Activated CD8-positive, alpha-beta memory T cell treated with anti-CD3 and anti-CD28 coated beads for 4 hours (primary cell): ENCODE data around the gene SORL1.
A peak's percentile ranks its signal among the peaks of the same experiment; 100 is the strongest.
"Not testable (repeated sequence)": the region's sequence is repeated elsewhere in the genome, so short reads cannot be mapped to it uniquely, and the experiment has no call there.

Source experiments
- DNase-seq, 2 donors: peaks; one replicate each; pipeline ENCODE4 v3.0.0-alpha.2; 2020; ENCODE audit warnings: low read depth in 2 of 2

Gene SORL1

GRCh38 chr11:121451986-121452608 lies at the start of gene SORL1:
TSS of gene SORL1 (plus strand) at chr11:121452314. CDS start at chr11:121452332, 18 bp downstream.
- peak in 1 of 2 donors; percentile 41 for DNase-seq

DNA sequence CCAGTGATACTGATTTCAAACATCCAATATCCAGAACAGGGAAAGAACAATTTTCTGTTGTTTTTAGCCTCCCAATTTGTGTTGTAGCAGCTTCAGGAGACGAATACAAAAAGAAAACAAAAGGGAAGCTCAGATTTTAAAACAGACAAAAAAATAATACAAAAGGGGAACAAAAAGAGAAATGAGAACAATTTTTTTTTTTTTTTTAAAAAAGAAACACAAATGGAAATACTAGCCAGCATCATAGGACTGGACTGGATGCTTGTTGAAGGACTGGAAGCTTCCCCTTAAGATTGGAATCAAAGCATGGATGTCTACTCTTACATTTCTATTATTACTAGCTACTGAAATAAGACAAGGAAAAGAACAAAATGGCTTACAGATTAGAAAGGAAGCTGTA lies 46.5 kb upstream of the SORL1 start:
- no peak for DNase-seq

GRCh38 chr11:121406291-121406690 lies 45.8 kb upstream of the SORL1 start:
- DNase-seq, result no peak

GRCh38 chr11:121408830-121409229 lies 43.3 kb upstream of the SORL1 start:
- DNase-seq, result no peak

GRCh38 chr11:121410041-121410440 lies 42.1 kb upstream of the SORL1 start:
- not testable (repeated sequence) for DNase-seq

DNA sequence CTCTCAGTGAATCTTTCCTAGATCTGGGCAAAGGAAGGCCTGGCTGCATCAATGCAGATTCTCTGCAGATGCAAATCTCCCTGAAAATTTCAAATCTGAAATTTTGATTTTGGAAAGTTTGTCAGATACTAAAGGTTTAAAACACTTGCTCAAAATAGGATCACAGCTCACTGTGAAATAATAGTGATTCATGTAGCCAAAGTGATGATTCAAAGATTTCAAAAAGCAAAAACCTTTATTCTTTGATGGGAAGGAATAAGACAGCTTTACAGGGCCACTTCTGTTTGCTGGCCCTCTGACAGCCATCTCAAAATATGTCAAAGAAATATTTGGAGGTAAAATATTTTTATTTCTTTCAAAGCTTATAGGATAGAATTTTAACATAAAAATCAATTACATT lies 40.8 kb upstream of the SORL1 start:
- DNase-seq, result not testable (repeated sequence)

- no peak for DNase-seq
These were observed 40.0 kb upstream of the SORL1 start for GRCh38 chr11:121412000-121412587.

DNA sequence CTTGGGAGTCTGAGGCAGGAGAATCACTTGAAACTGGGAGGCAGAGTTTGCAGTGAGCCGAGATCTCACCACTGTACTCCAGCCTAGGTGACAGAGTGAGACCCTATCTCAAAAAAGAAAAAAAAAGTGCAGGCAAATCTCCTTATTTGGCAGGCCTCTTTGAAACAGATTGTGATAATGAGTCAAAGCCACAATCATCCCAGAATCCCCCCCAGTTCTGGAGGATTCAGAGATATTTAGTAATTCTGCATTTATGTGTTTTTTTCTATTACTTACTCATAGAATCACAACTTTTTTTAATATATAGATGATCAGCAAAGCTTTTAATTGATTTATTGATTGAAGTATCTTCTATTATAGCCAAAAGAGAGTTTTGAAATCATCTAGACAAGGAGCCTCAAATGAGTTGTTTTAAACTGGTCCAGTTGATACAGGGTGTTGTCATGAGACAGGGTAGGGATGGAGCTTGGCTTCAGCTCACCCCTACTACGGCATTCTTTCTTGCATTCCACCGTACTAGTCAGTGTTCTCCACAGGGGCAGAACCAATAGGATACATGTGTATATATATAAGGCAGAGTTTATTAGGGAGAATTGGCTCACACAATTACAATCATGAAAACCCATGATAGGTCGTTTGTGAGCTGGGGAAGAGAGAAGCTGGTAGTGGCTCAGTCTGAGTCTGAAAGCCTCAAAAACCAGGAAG lies 39.3 kb upstream of the SORL1 start:
- no peak for DNase-seq

GRCh38 chr11:121414141-121414913 lies 37.8 kb upstream of the SORL1 start:
- no peak for DNase-seq

DNA sequence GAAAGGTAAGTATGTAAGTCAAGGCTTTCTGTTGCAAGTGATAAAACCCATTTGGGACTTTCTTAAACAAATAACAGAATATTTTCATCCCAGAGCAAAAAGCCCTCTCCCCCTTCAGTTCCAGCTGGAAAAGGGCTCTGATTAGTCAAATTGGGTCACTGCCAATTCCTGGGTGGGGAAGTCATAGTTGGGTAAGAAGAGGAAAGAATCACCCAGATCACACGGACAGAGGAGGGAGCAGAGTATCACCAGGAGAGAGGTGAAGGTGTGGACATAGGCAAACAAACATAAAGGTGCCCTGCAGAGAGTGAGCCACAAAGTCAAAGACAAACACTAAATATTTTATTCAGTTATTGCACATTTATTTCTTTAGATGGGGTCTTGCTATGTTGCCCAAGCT lies 36.3 kb upstream of the SORL1 start:
- DNase-seq, result no peak

DNA sequence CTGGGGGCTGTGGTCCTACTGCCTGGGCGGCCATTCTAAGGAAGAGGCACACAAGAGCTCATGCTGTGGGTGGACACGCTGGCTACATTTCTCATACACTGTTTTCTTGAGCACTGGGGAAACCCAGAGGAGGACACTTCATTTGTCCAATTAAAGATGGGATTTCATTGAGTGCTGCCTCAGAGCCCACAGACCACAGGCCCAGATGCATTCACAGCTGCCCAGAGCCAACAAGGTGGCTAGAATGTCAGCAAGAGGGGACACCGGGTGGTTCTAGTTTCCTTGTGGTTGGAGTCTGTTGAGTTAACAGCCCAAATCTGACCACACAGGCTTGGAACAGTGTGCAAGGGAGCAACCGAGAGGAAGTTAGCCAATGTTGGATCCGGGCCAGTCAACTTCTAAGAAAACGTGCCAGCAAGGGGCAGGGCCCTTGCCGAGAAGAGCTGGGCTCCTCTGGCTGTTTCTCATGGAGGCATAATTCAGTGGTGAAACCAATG lies 35.0 kb upstream of the SORL1 start:
- peak in 1 of 2 donors; percentile 4 for DNase-seq

- DNase-seq, result no peak
These were observed 34.5 kb upstream of the SORL1 start for GRCh38 chr11:121417607-121418006.

GRCh38 chr11:121418625-121419114 lies 33.4 kb upstream of the SORL1 start:
- peak; percentile 11 to 13 for DNase-seq

GRCh38 chr11:121419836-121420235 lies 32.3 kb upstream of the SORL1 start:
- no peak for DNase-seq

- DNase-seq, result no peak
These were observed 31.7 kb upstream of the SORL1 start for GRCh38 chr11:121420398-121420797.

DNA sequence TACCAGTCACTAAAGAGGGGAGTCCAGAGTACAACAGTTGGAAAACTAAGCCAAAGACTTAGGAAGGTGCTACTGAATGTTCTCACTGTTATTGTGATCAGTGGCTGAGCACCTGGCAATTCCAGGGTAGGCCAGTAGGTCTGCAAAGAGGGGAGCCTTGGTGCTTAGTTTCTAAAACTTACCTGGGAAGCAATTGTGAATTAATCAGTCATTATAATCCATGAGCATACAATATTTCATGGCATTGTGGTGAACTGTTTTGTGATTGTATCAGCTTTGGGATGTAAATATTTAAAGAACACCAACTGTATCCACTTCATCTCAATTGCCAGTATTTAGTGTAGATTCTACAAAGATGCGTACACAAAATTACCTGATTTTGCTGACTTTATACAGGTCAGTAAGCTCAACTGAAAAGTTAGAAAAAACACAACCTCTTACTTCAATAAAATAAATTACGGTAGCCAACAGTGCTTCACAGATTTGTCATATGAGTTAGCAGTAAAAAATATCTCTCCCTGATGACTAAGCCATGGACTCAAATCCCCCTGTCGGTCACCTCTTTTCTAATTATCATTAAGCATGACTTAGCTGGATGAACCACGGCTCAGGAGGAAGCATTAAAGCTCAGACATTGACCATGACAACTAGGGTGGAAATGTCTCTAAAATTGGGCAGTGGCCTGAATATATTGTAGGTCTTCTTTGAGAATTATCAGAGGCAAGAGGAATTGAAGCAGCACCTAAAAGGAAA lies 30.8 kb upstream of the SORL1 start:
- DNase-seq, result no peak

- DNase-seq, result no peak
These were observed 29.4 kb upstream of the SORL1 start for GRCh38 chr11:121422675-121423074.

- DNase-seq, result no peak
These were observed 26.3 kb upstream of the SORL1 start for GRCh38 chr11:121425828-121426227.

GRCh38 chr11:121426476-121427399 lies 25.4 kb upstream of the SORL1 start:
- DNase-seq, result no peak

GRCh38 chr11:121427400-121427744 lies 24.7 kb upstream of the SORL1 start:
- DNase-seq, result no peak
